ENCODE results near the gene DVL1.

DVL1 gene

GRCh38 chr1:1345860-1346500 is 3.2 kb downstream of the DVL1 start:
- H3K9me3 ChIP-seq (ENCODE audit: insufficient read depth, low read depth, low read length): no peaks in the 10 kb centered on the region
- H3K27me3 ChIP-seq (ENCODE audit: insufficient read depth, low read length): no peaks in the 10 kb centered on the region
- H3K4me3 ChIP-seq (ENCODE audit: low read length): no peak overlapping the region
- H3K9ac ChIP-seq (ENCODE audit: low read depth, low read length): peak overlapping the region; percentile 27; the same call in 1 of the 2 replicates
- WGBS: 95% methylated on average over 12 of the region's 12 CpGs
- H3K27ac ChIP-seq (ENCODE audit: low read depth, low read length): no peak overlapping the region
- H3K36me3 ChIP-seq (ENCODE audit: insufficient read depth, low read length): peaks cover 9% of the 10 kb centered on the region
- H3K4me1 ChIP-seq (ENCODE audit: insufficient read depth, low read length): peaks cover 3% of the 10 kb centered on the region; the same call in 1 of the 2 replicates

- H3K4me1 ChIP-seq (ENCODE audit: insufficient read depth, low read length): peaks cover 3% of the 10 kb centered on the region; the same call in 1 of the 2 replicates
- 93% methylated on average over 16 of the region's 16 CpGs for WGBS
- H3K9ac ChIP-seq (ENCODE audit: low read depth, low read length): peak overlapping the region; percentile 27; the same call in 1 of the 2 replicates
Observed at GRCh38 chr1:1345384-1345783, 3.8 kb downstream of the DVL1 start.

DNA sequence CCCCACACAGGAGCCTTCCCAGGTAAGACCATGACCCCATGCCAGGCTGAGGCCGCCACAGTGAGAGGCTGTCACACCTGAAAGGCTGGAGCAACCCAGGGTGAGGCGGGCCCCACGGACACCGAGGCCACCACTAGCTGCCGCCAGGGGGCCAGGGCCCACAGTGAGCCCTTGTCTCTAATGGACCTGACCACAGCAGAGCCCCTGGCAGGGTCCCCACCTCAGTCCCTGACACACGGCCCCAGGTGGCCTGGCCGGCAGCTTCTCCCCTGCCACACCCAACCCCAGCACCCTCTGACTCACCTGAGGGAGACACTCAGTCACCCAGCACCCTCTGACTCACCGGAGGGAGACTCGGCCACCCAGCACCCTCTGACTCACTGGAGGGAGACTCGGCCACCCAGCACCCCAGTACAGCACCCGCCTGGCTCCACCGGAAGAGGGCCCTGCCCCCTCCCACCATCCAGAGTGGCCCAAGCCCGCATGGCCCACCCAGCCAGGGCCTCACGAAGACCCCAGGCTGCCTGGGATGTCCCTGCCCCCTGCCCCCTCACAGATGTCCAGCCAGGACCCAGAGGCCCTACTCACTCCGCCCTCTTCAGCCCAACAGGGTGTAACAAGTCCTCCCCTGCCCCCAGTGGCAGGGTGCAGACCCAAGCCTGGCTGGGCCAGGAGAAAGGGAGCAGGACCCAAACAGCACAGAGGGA is 4.4 kb downstream of the DVL1 start:
- WGBS: 89% methylated on average over 15 of the region's 15 CpGs
- no peak overlapping the region for H3K27ac ChIP-seq (ENCODE audit: low read depth, low read length)
- H3K9ac ChIP-seq (ENCODE audit: low read depth, low read length): no peak overlapping the region
- no peaks in the 10 kb centered on the region for H3K27me3 ChIP-seq (ENCODE audit: insufficient read depth, low read length)
- no peak overlapping the region for H3K4me3 ChIP-seq (ENCODE audit: low read length)
- peaks cover 3% of the 10 kb centered on the region; the same call in 1 of the 2 replicates for H3K4me1 ChIP-seq (ENCODE audit: insufficient read depth, low read length)
- H3K9me3 ChIP-seq (ENCODE audit: insufficient read depth, low read depth, low read length): no peaks in the 10 kb centered on the region
- peaks cover 15% of the 10 kb centered on the region for H3K36me3 ChIP-seq (ENCODE audit: insufficient read depth, low read length)

More at GRCh38 chr1:1345384-1345783, 3.8 kb downstream of the DVL1 start:
- Histone ChIP-seq H3K36me3 (ENCODE audit: insufficient read depth, low read length) (peaks cover 15% of the 10 kb centered on the region), H3K27me3 (ENCODE audit: insufficient read depth, low read length) (no peaks in the 10 kb centered on the region), H3K9me3 (ENCODE audit: insufficient read depth, low read depth, low read length) (no peaks in the 10 kb centered on the region), H3K4me3 (ENCODE audit: low read length) (no peak overlapping the region), H3K27ac (ENCODE audit: low read depth, low read length) (no peak overlapping the region)

GRCh38 chr1:1343811-1344421 is 5.3 kb downstream of the DVL1 start:
- WGBS: 95% methylated on average over 24 of the region's 24 CpGs
- peaks cover 20% of the 10 kb centered on the region for H3K36me3 ChIP-seq (ENCODE audit: insufficient read depth, low read length)
- H3K27ac ChIP-seq (ENCODE audit: low read depth, low read length): no peak overlapping the region
- peaks cover 3% of the 10 kb centered on the region; the same call in 1 of the 2 replicates for H3K4me1 ChIP-seq (ENCODE audit: insufficient read depth, low read length)
- no peaks in the 10 kb centered on the region for H3K27me3 ChIP-seq (ENCODE audit: insufficient read depth, low read length)
- H3K4me3 ChIP-seq (ENCODE audit: low read length): no peak overlapping the region
- H3K9ac ChIP-seq (ENCODE audit: low read depth, low read length): no peak overlapping the region
- H3K9me3 ChIP-seq (ENCODE audit: insufficient read depth, low read depth, low read length): no peaks in the 10 kb centered on the region

DNA sequence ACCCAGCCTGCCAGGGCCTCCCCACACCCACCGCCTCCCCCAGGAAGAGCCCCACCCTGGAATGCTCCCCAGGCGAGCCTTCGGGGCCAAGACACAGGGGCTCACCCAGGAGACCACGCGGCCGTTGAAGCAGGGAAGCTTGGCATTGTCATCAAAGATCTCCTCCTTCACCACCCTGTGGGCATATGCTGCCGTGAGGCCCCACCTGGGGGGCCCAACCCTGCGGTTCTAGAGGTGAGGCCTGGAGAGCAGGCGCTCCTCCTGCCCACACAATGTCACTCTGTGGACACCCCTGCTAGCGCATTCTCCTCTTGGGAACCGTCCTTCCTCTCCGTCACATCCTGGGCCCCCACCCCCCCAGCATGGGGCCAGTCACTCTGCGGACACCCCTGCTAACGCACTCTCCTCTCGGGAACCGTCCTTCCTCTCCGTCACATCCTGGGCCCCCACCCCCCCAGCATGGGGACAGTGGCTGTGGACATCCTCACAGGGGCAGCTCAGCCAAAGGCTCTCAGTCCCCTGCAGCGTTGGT is 6.6 kb downstream of the DVL1 start:
- Histone ChIP-seq H3K36me3 (ENCODE audit: insufficient read depth, low read length) (peaks cover 28% of the 10 kb centered on the region), H3K9me3 (ENCODE audit: insufficient read depth, low read depth, low read length) (no peaks in the 10 kb centered on the region), H3K9ac (ENCODE audit: low read depth, low read length) (no peak overlapping the region), H3K27me3 (ENCODE audit: insufficient read depth, low read length) (no peaks in the 10 kb centered on the region), H3K27ac (ENCODE audit: low read depth, low read length) (no peak overlapping the region), H3K4me3 (ENCODE audit: low read length) (no peak overlapping the region), H3K4me1 (ENCODE audit: insufficient read depth, low read length) (no peaks in the 10 kb centered on the region)
- 92% methylated on average over 18 of the region's 18 CpGs for WGBS

DNA sequence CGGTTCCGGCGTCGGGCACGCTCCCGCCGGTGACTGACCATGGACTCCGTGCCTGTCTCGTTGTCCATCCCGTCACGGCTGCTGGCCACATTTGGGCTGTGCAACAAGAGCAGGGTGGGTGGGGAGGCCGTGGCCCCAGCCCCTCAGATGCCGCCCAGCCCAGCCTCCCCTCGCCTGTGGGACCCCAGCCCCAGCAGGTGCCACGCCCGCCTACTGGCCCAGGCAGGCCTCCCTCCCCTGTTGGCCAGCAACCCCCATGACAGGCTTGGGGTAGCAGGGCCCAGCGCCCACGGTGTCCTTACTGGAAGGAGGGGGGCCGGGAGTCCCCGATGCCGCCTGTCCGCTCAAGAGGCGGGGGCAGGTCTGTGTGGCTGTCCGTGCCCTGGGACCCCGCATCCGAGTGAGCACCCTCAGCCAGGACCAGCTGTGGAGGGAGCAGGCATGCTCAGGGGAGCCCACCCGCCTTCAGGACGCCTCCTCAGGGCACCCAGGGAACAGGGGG is 7.1 kb downstream of the DVL1 start:
- H3K36me3 ChIP-seq (ENCODE audit: insufficient read depth, low read length): peaks cover 31% of the 10 kb centered on the region
- 96% methylated on average over 28 of the region's 28 CpGs for whole genome bisulfite sequencing
- H3K9ac ChIP-seq (ENCODE audit: low read depth, low read length): no peak overlapping the region
- no peaks in the 10 kb centered on the region for H3K27me3 ChIP-seq (ENCODE audit: insufficient read depth, low read length)
- no peaks in the 10 kb centered on the region for H3K9me3 ChIP-seq (ENCODE audit: insufficient read depth, low read depth, low read length)
- no peak overlapping the region for H3K4me3 ChIP-seq (ENCODE audit: low read length)
- no peak overlapping the region for H3K27ac ChIP-seq (ENCODE audit: low read depth, low read length)
- H3K4me1 ChIP-seq (ENCODE audit: insufficient read depth, low read length): no peaks in the 10 kb centered on the region

GRCh38 chr1:1341549-1342021 is 7.6 kb downstream of the DVL1 start:
- 96% methylated on average over 17 of the region's 17 CpGs for WGBS

DNA sequence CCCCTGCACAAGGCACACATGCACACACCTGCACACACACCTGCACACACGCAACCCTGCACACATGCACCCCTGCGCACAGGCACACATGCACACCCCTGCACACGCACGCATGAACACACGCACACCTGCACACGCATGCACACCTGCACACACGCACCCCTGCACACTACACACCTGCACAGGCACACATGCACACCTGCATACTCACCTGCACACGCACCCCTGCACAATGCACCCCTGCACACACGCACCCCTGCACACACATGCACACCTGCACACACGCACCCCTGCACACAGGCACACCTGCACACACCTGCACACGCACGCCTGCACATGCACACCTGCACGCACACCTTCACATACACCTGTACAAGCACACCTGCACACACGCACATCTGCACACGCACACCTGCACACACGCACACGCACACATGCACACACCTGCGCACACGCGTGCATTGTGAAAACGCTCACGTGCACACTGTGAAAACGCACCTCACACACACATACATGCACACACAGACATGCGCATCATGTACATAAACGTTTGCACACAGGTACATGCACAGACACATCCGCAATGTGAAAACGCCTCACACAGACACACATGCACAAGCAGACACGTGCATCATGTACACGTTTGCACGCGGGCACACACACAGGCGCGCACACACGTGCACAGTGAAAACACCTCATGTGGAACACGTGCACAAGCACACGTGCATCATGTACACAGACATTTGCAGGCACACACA is 8.2 kb downstream of the DVL1 start:
- Histone ChIP-seq H3K4me3 (ENCODE audit: low read length) (no peak overlapping the region), H3K9me3 (ENCODE audit: insufficient read depth, low read depth, low read length) (no peaks in the 10 kb centered on the region), H3K27ac (ENCODE audit: low read depth, low read length) (no peak overlapping the region), H3K4me1 (ENCODE audit: insufficient read depth, low read length) (no peaks in the 10 kb centered on the region), H3K9ac (ENCODE audit: low read depth, low read length) (no peak overlapping the region), H3K36me3 (ENCODE audit: insufficient read depth, low read length) (peaks cover 31% of the 10 kb centered on the region), H3K27me3 (ENCODE audit: insufficient read depth, low read length) (no peaks in the 10 kb centered on the region)
- WGBS: 94% methylated on average over 36 of the region's 36 CpGs

More at GRCh38 chr1:1341549-1342021, 7.6 kb downstream of the DVL1 start:
- H3K36me3 ChIP-seq (ENCODE audit: insufficient read depth, low read length): peaks cover 31% of the 10 kb centered on the region
- H3K4me3 ChIP-seq (ENCODE audit: low read length): no peak overlapping the region
- H3K9ac ChIP-seq (ENCODE audit: low read depth, low read length): no peak overlapping the region
- no peaks in the 10 kb centered on the region for H3K9me3 ChIP-seq (ENCODE audit: insufficient read depth, low read depth, low read length)
- no peaks in the 10 kb centered on the region for H3K27me3 ChIP-seq (ENCODE audit: insufficient read depth, low read length)
- H3K27ac ChIP-seq (ENCODE audit: low read depth, low read length): no peak overlapping the region
- no peaks in the 10 kb centered on the region for H3K4me1 ChIP-seq (ENCODE audit: insufficient read depth, low read length)

- Histone ChIP-seq H3K27me3 (ENCODE audit: insufficient read depth, low read length) (no peaks in the 10 kb centered on the region), H3K9me3 (ENCODE audit: insufficient read depth, low read depth, low read length) (no peaks in the 10 kb centered on the region), H3K4me3 (ENCODE audit: low read length) (no peak overlapping the region), H3K9ac (ENCODE audit: low read depth, low read length) (no peak overlapping the region), H3K4me1 (ENCODE audit: insufficient read depth, low read length) (no peaks in the 10 kb centered on the region), H3K27ac (ENCODE audit: low read depth, low read length) (no peak overlapping the region), H3K36me3 (ENCODE audit: insufficient read depth, low read length) (peaks cover 31% of the 10 kb centered on the region)
- 94% methylated on average over 23 of the region's 23 CpGs for WGBS
Observed at GRCh38 chr1:1340185-1340584, 9.0 kb downstream of the DVL1 start.

- 94% methylated on average over 36 of the region's 36 CpGs for WGBS
- peaks cover 31% of the 10 kb centered on the region for H3K36me3 ChIP-seq (ENCODE audit: insufficient read depth, low read length)
- H3K27me3 ChIP-seq (ENCODE audit: insufficient read depth, low read length): no peaks in the 10 kb centered on the region
- no peaks in the 10 kb centered on the region for H3K4me1 ChIP-seq (ENCODE audit: insufficient read depth, low read length)
- H3K9me3 ChIP-seq (ENCODE audit: insufficient read depth, low read depth, low read length): no peaks in the 10 kb centered on the region
- no peak overlapping the region for H3K4me3 ChIP-seq (ENCODE audit: low read length)
- H3K27ac ChIP-seq (ENCODE audit: low read depth, low read length): no peak overlapping the region
- no peak overlapping the region for H3K9ac ChIP-seq (ENCODE audit: low read depth, low read length)
Observed at GRCh38 chr1:1338278-1338677, 10.9 kb downstream of the DVL1 start.

All from HUES64 (cell line).